Ovary (tissue), 3 donors: Measurements from ENCODE around the gene GALNT3.

Experiments
- CTCF ChIP-seq, 3 donors: fragments of 450-650 bp in 2 of 3; fragments of 200-600 bp in 1 of 3; IDR thresholded peaks; one replicate each; pipeline versions ENCODE4 v1.5.1 to v1.8.0; 2016 to 2022; ENCODE audit warnings: antibody characterized with exemption in 3 of 3, mild to moderate bottlenecking in 1 of 3
- EP300 ChIP-seq: sonication (generic); formaldehyde crosslinking; IDR thresholded peaks from one replicate; pipeline ENCODE4 v1.6.1; 2017; ENCODE audit warnings: antibody characterized with exemption
- POLR2A ChIP-seq: fragments of 450-650 bp; IDR thresholded peaks from one replicate; pipeline ENCODE4 v1.6.1; 2017; ENCODE audit warnings: antibody characterized with exemption, mild to moderate bottlenecking, moderate library complexity
- donor health status: DM: no; HTN: no; CAD: no.

GRCh38 chr2:165795011-165795410, 964 bp upstream of the GALNT3 start:
- TF ChIP-seq CTCF (IDR thresholded peaks at IDR 0.05) (no peak), POLR2A (no peak), EP300 (no peak)
